Uterus (tissue), 2 donors: Measurements from ENCODE around the gene OPRL1.

Experiments
- CTCF ChIP-seq, 4 experiments: fragments of 200-600 bp in 2 of 4; fragments of 450-650 bp in 2 of 4; sonication (generic) in 2 of 4; IDR thresholded peaks; one replicate each; pipeline ENCODE4 v1.5.1; 2016 to 2019; ENCODE audit warnings: antibody characterized with exemption in 4 of 4, mild to moderate bottlenecking in 2 of 4, moderate library complexity in 1 of 4
- POLR2A ChIP-seq, 2 donors: fragments of 450-650 bp; IDR thresholded peaks; one replicate each; pipeline ENCODE4 v1.6.1; 2016; ENCODE audit warnings: antibody characterized with exemption in 2 of 2, mild to moderate bottlenecking in 1 of 2, moderate library complexity in 1 of 2

DNA sequence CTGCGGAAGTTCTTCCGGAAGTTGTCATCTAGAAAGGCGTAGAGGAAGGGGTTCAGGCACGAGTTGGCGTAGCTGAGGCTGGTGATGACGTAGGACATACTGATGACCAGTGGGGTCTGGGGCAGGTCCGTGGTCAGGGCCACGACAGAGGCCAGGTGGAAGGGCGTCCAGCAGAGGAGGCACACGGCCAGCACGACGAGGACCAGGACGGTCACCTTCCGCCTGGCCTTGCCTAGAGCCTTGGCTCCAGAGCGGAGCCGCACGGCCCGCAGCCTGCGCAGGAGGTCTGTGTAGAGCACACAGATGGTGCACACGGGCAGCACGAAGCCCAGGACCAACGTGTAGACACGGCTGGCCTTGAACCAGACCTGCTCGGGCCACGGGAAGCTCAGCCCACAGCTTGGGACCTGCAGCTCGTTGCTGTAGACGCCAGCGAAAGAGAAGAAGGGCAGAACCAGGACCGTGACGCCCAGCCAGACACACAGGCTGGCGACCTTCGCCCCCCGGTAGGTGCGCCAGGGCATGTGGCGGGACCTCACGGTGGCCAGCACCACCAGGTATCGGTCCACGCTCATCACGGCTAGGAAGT lies 26.1 kb downstream of the OPRL1 start:
- TF ChIP-seq POLR2A (IDR thresholded peaks at IDR 0.05) (no peak), CTCF (IDR thresholded peaks at IDR 0.05) (no peak)
